ENCODE results near the gene NT5M. TPM values are rescaled to one million over a fixed set of nuclear protein-coding genes. Genes with fewer than 3 reads are reported as not detected.

Gene NT5M
- total RNA-seq, 2 donors from 2014 or later = 1.2 to 1.3 TPM

DNA sequence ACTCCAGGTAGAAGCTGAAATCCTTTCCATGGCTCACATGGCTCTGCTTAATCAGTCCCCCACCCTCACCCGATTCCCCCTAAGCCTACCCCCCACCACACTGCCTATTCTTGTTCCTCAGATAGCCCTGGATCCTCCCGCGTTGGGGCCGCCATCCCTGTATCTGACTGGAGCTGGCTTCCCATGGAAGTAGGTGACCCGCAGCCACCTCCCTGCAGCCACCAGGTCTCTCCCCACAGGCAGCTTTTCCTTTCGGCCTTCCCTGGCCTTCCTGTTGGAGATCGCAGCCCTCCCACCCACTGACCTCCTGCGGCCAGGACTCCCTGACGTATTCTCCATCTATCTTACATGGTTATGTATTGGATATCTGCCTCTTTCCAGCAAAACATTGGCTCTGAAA, 91.3 kb downstream of the NT5M start:
- intact Hi-C loops (cut with DNase I) = no loop called here
- no peak for DNase-seq
- TF ChIP-seq, protein P1, sequence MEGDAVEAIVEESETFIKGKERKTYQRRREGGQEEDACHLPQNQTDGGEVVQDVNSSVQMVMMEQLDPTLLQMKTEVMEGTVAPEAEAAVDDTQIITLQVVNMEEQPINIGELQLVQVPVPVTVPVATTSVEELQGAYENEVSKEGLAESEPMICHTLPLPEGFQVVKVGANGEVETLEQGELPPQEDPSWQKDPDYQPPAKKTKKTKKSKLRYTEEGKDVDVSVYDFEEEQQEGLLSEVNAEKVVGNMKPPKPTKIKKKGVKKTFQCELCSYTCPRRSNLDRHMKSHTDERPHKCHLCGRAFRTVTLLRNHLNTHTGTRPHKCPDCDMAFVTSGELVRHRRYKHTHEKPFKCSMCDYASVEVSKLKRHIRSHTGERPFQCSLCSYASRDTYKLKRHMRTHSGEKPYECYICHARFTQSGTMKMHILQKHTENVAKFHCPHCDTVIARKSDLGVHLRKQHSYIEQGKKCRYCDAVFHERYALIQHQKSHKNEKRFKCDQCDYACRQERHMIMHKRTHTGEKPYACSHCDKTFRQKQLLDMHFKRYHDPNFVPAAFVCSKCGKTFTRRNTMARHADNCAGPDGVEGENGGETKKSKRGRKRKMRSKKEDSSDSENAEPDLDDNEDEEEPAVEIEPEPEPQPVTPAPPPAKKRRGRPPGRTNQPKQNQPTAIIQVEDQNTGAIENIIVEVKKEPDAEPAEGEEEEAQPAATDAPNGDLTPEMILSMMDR (IDR thresholded peaks at IDR 0.05) = no peak
- H3K9me3 ChIP-seq = no peaks in the 10 kb centered on the region
- H3K27me3 ChIP-seq = no peaks in the 10 kb centered on the region
- H3K4me1 ChIP-seq = no peaks in the 10 kb centered on the region
- no peak overlapping the region for H3K4me3 ChIP-seq
- H3K36me3 ChIP-seq = no peaks in the 10 kb centered on the region
- no peak overlapping the region for H3K9ac ChIP-seq (ENCODE audit: low read depth in 2 of 2, low read length in 2 of 2)
- H3K27ac ChIP-seq = no peak overlapping the region

DNA sequence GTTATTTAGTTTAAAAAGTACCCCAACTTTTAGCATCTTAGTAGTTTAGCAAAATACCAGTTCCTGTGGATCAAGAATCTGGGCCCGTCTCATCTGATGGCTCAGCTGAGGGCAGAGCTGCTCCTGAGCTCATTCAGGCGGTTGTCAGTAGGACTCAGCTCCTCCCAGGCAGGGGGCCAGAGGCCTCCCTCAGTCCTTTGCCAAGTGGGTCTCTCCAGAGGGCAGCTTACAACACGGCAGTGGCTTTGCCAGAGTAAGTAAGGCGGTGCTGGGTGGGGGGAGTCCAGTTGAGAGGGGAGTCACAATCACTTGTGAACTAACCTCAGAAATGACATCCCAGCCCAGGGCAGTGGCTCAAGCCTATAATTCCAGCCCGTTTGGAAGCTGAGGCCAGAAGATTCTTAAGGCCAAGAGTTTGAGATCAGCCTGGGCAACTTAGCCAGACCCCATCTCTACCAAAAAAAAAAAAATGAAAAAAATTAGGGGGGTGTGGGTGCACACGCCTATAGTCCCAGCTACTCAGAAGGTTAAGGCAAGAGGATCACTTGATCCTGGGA, 92.2 kb downstream of the NT5M start:
- Histone ChIP-seq H3K36me3 (no peaks in the 10 kb centered on the region), H3K4me3 (no peak overlapping the region), H3K27me3 (no peaks in the 10 kb centered on the region), H3K9ac (ENCODE audit: low read depth in 2 of 2, low read length in 2 of 2) (no peak overlapping the region), H3K4me1 (no peaks in the 10 kb centered on the region), H3K9me3 (no peaks in the 10 kb centered on the region), H3K27ac (no peak overlapping the region)
- intact Hi-C loops (cut with DNase I) = no loop called here
- DNase-seq = no peak
- TF ChIP-seq, protein P1 (IDR thresholded peaks at IDR 0.05) = no peak

GRCh38 chr17:17395885-17396284, 92.7 kb downstream of the NT5M start:
- Histone ChIP-seq H3K9ac (ENCODE audit: low read depth in 2 of 2, low read length in 2 of 2) (no peak overlapping the region), H3K9me3 (no peaks in the 10 kb centered on the region), H3K27me3 (no peaks in the 10 kb centered on the region), H3K4me3 (no peak overlapping the region), H3K4me1 (no peaks in the 10 kb centered on the region), H3K27ac (no peak overlapping the region), H3K36me3 (no peaks in the 10 kb centered on the region)
- no peak for DNase-seq
- TF ChIP-seq, protein P1 (IDR thresholded peaks at IDR 0.05) = no peak
- intact Hi-C loops (cut with DNase I) = no loop called here

Other genes starting within 250 kb of the NT5M start
- 1 to 10 TPM; 1.3 to 1.4 TPM for gene PLD6, start 97.0 kb upstream of the NT5M start, total RNA-seq
- gene FLCN, start 66.2 kb upstream of the NT5M start, total RNA-seq = 10 to 100 TPM; 34.2 to 36.7 TPM
- 10 to 100 TPM; 43.9 to 60.4 TPM for gene COPS3, start 22.1 kb upstream of the NT5M start, total RNA-seq
- 10 to 100 TPM; 15.3 to 23.8 TPM for gene MED9, start 173.6 kb downstream of the NT5M start, total RNA-seq
- 10 to 100 TPM; 21.6 to 24.9 TPM for gene RASD1, start 193.0 kb downstream of the NT5M start, total RNA-seq

Measured in colonic mucosa (tissue), 4 donors.